PC-9 (cell line): ENCODE measurements around the gene TBX21. TPM values are rescaled to one million over a fixed set of nuclear protein-coding genes. Genes with fewer than 3 reads are reported as not detected.
"Not testable (repeated sequence)": the region's sequence is repeated elsewhere in the genome, so short reads cannot be mapped to it uniquely, and the experiment has no call there.

Experiments
- BruUV-seq: library from RNA; stranded (reverse); fragments of 400-500 nt; replicated peaks from 2 replicates; lab custom pipeline; 2021; lab: Mats Ljungman, UMichigan
- CTCF ChIA-PET: fragments of 300-600 bp; sonication (Branson Sonifier 250); formaldehyde crosslinking; loops from one replicate; lab custom pipeline; 2022; ENCODE audit warnings: antibody characterized with exemption; lab: Charles Lee
- POLR2A ChIA-PET: fragments of 300-600 bp; sonication (Branson Sonifier 250); formaldehyde crosslinking; loops from one replicate; lab custom pipeline; 2022; ENCODE audit warnings: antibody characterized with exemption; ENCODE audit not compliant: unreplicated experiment; lab: Charles Lee
- DNase-seq, 2 experiments: peaks; one replicate each; pipeline versions ENCODE4 v3.0.0 to v3.0.0-alpha.2; 2015 to 2022; ENCODE audit warnings: mixed read lengths in 1 of 2
- H2AFZ ChIP-seq: fragments of 200-600 bp; sonication (generic); 2 replicates; pipeline ENCODE4 v1.8.1; 2017; ENCODE audit warnings: antibody characterized with exemption
- H3F3A ChIP-seq: fragments of 200-600 bp; sonication (generic); 2 replicates; pipeline ENCODE4 v1.8.1; 2017; ENCODE audit warnings: antibody characterized with exemption, mild to moderate bottlenecking, low read depth; ENCODE audit not compliant: insufficient read depth
- H3K27ac ChIP-seq: fragments of 200-600 bp; sonication (generic); 2 replicates; pipeline ENCODE4 v1.6.1; 2016; ENCODE audit warnings: mixed run types
- H3K27me3 ChIP-seq: fragments of 200-600 bp; sonication (generic); 2 replicates; pipeline ENCODE4 v1.6.1; 2016; ENCODE audit warnings: low read depth, mixed run types; ENCODE audit not compliant: insufficient read depth
- H3K36me3 ChIP-seq: fragments of 200-600 bp; sonication (generic); 2 replicates; pipeline ENCODE4 v1.6.1; 2016; ENCODE audit warnings: low read depth, mixed run types
- H3K4me1 ChIP-seq: fragments of 200-600 bp; sonication (generic); replicated peaks from 2 replicates; pipeline ENCODE4 v1.6.1; 2016; ENCODE audit warnings: mixed run types; ENCODE audit not compliant: insufficient read depth
- H3K4me2 ChIP-seq: fragments of 200-600 bp; sonication (generic); 2 replicates; pipeline ENCODE4 v1.6.1; 2017; ENCODE audit warnings: mixed run types
- H3K4me3 ChIP-seq: fragments of 200-600 bp; sonication (generic); 2 replicates; pipeline ENCODE4 v1.6.1; 2016; ENCODE audit warnings: mixed run types
- H3K79me2 ChIP-seq: fragments of 200-600 bp; sonication (generic); 2 replicates; pipeline ENCODE4 v1.6.1; 2017; ENCODE audit warnings: low read depth, mixed run types
- H3K9me2 ChIP-seq: fragments of 200-600 bp; sonication (generic); 2 replicates; pipeline ENCODE4 v1.8.1; 2017; ENCODE audit warnings: mild to moderate bottlenecking; ENCODE audit not compliant: insufficient read depth
- H3K9me3 ChIP-seq: fragments of 200-600 bp; sonication (generic); 2 replicates; pipeline ENCODE4 v1.8.1; 2016; ENCODE audit warnings: low read depth; ENCODE audit not compliant: insufficient read depth
- H4K20me1 ChIP-seq: fragments of 200-600 bp; sonication (generic); 2 replicates; pipeline ENCODE4 v1.8.1; 2017; ENCODE audit not compliant: insufficient read depth
- EZH2 ChIP-seq: fragments of 200-600 bp; sonication (generic); IDR thresholded peaks from 2 replicates; pipeline ENCODE4 v1.8.0; 2017; ENCODE audit warnings: antibody characterized with exemption, low read depth
- intact Hi-C: fragments of 100-400 bp; cut with micrococcal nuclease; formaldehyde crosslinking; loops from one replicate; pipeline ENCODE4 v1.10.0; 2022; ENCODE audit not compliant: unreplicated experiment
- total RNA-seq: library from RNA; stranded (reverse); gene quantifications from 2 replicates; pipeline ENCODE4 v1.2.3, GENCODE V29; 2021
- TF ChIP-seq, protein P1 (sequence below): fragments of 200-600 bp; sonication (generic); conservative IDR thresholded peaks from 2 replicates; pipeline ENCODE4 v1.6.1; 2017; ENCODE audit warnings: mixed run types, antibody characterized with exemption, mild to moderate bottlenecking, moderate library complexity

TBX21 gene
- total RNA-seq, 1 experiment from 2014 or later = not detected

DNA sequence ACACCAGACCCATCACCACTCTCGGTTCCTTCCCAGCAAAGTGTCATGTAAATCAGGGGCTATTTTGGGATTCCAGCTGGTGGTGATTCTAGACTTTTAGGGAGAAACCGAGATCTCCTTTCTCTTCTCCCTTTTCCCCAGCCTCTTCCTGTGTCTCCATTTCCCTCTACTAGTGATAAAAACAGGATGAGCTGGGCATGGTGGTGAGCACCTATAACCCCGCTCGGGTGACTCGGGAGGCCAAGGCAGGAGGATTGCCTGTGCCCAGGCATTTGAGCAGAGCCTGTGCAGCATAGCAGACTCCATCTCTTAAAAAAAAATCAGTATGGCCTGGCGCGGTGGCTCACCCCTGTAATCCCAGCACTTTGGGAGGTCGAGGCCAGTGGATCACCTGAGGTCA is 6.1 kb downstream of the TBX21 start:
- DNase-seq = no peak
- ChIA-PET POLR2A (no interaction called here), CTCF (no interaction called here)
- Histone ChIP-seq H3F3A (no peaks in the 10 kb centered on the region), H3K9me3 (no peaks in the 10 kb centered on the region), H3K79me2 (no peaks in the 10 kb centered on the region), H2AFZ (no peak overlapping the region), H3K27me3 (peaks cover 52% of the 10 kb centered on the region), H4K20me1 (no peaks in the 10 kb centered on the region), H3K4me2 (no peak overlapping the region), H3K27ac (no peak overlapping the region), H3K4me3 (no peak overlapping the region), H3K9me2 (no peaks in the 10 kb centered on the region), H3K4me1 (no peaks in the 10 kb centered on the region), H3K36me3 (no peaks in the 10 kb centered on the region)
- BruUV-seq = no TSS peak
- intact Hi-C loops = no loop called here
- TF ChIP-seq EZH2 = no peak
- TF ChIP-seq, protein P1, sequence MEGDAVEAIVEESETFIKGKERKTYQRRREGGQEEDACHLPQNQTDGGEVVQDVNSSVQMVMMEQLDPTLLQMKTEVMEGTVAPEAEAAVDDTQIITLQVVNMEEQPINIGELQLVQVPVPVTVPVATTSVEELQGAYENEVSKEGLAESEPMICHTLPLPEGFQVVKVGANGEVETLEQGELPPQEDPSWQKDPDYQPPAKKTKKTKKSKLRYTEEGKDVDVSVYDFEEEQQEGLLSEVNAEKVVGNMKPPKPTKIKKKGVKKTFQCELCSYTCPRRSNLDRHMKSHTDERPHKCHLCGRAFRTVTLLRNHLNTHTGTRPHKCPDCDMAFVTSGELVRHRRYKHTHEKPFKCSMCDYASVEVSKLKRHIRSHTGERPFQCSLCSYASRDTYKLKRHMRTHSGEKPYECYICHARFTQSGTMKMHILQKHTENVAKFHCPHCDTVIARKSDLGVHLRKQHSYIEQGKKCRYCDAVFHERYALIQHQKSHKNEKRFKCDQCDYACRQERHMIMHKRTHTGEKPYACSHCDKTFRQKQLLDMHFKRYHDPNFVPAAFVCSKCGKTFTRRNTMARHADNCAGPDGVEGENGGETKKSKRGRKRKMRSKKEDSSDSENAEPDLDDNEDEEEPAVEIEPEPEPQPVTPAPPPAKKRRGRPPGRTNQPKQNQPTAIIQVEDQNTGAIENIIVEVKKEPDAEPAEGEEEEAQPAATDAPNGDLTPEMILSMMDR = no peak

DNA sequence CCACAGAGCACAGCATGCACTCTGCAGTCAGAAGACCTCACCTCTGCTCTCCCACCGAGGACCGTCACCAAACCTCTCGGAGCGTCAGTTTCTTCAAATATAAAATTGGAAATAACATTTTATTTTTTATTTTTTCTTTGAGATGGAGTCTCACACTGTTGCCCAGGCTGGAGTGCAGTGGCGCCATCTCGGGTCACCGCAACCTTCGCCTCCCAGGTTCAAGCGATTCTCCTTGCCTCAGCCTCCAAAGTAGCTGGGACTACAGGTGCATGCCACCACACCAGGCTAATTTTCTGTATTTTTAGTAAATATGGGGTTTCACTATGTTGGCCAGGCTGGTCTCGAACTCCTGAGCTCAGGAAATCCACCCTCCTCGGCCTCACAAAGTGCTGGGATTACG is 6.9 kb downstream of the TBX21 start:
- CTCF ChIA-PET, POLR2A ChIA-PET, intact Hi-C loops: not testable (repeated sequence)

DNA sequence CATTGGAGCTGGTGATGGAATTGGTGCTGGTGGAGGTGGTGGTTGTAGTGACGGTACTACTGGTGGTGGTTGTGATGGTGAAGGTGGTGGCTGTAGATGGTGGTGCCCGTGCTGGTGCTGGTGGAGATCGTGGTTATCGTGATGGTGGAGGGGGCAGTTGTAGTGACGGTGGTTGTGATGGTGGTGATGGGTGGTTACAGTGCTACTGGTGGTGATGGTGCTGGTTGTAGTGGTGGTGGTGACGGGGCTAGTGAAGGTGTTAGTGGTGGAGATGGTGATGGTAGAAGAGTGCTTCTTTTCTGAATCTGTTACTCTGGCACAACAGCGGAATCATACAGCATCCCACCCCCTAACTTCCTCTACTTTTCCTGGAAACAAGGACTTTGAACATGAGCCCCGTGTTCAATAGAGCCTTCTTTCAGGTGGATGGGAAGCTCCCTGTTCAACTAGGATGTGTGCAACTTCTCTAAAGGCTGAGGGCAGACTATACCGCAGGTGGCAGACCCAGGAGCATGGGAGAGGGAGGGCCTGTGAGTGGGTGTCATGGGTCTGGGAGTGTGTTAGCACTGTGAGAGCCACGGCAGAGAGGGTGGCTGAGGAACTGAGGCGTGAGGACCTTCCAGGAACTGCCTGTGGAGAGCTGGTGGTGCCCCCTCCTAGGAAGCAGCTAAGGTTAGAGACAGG is 8.2 kb downstream of the TBX21 start:
- H3K27me3 ChIP-seq = peaks cover 58% of the 10 kb centered on the region
- POLR2A ChIA-PET = no interaction called here
- H3K36me3 ChIP-seq = no peaks in the 10 kb centered on the region

More for the DNA sequence above, 6.9 kb downstream of the TBX21 start:
- H3K36me3 ChIP-seq, H3K9me2 ChIP-seq, H4K20me1 ChIP-seq, H3K79me2 ChIP-seq, H3K4me3 ChIP-seq, H3K27ac ChIP-seq, H2AFZ ChIP-seq, BruUV-seq, H3F3A ChIP-seq, DNase-seq, H3K4me1 ChIP-seq, H3K9me3 ChIP-seq, H3K4me2 ChIP-seq: not testable (repeated sequence)
- peaks cover 52% of the 10 kb centered on the region for H3K27me3 ChIP-seq

More for the DNA sequence above, 8.2 kb downstream of the TBX21 start:
- Histone ChIP-seq H3K4me3 (no peak overlapping the region), H3K9me3 (no peaks in the 10 kb centered on the region), H3K9me2 (no peaks in the 10 kb centered on the region), H3K4me2 (no peak overlapping the region), H4K20me1 (no peaks in the 10 kb centered on the region), H3K79me2 (no peaks in the 10 kb centered on the region), H2AFZ (no peak overlapping the region), H3F3A (no peaks in the 10 kb centered on the region), H3K27ac (no peak overlapping the region), H3K4me1 (no peaks in the 10 kb centered on the region)
- intact Hi-C loops = no loop called here
- BruUV-seq = no TSS peak
- CTCF ChIA-PET = interaction anchor here (0.6 kb wide), 1 partner anchor 67 kb away, joined by 3 read pairs; no protein-coding TSS in a partner anchor
- TF ChIP-seq EZH2 = no peak
- TF ChIP-seq, protein P1 = no peak
- DNase-seq = no peak
